H1 (cell line): ENCODE results near the gene SSTR1. TPM values are rescaled to one million over a fixed set of nuclear protein-coding genes. Genes with fewer than 3 reads are reported as not detected.

Experiments used
- CTCF ChIA-PET: fragments of 300-600 bp; sonication (Branson Sonifier 250); formaldehyde crosslinking; loops from one replicate; lab custom pipeline; 2021; ENCODE audit not compliant: partially characterized antibody; lab: Charles Lee
- POLR2A ChIA-PET: fragments of 300-600 bp; sonication (Branson Sonifier 250); formaldehyde crosslinking; loops from one replicate; lab custom pipeline; 2021; ENCODE audit warnings: inconsistent platforms; ENCODE audit not compliant: partially characterized antibody; lab: Charles Lee
- DNase-seq, 2 experiments: peaks; one replicate each; pipeline versions ENCODE4 v3.0.0 to v3.0.0-alpha.2; 2010 to 2022; ENCODE audit warnings: low spot score in 2 of 2, low read depth in 1 of 2, mixed read lengths in 1 of 2
- FAIRE-seq: peaks from 2 replicates; lab custom pipeline; 2011; peaks lifted over from hg19 to GRCh38; lab: Jason Lieb, UNC
- H2AFZ ChIP-seq: 2 replicates; pipeline ENCODE4 v1.8.1; 2012; ENCODE audit warnings: low read length, inconsistent platforms
- H2AK5ac ChIP-seq: 2 replicates; pipeline ENCODE4 v1.6.1; 2013; ENCODE audit warnings: low read depth, low read length
- H2BK120ac ChIP-seq: replicated peaks from 2 replicates; pipeline ENCODE3; 2013; ENCODE audit warnings: low read depth, low read length, inconsistent platforms
- H2BK12ac ChIP-seq: 2 replicates; pipeline ENCODE4 v1.6.1; 2013; ENCODE audit warnings: low read depth, low read length
- H2BK15ac ChIP-seq: 2 replicates; pipeline ENCODE4 v1.6.1; 2013; ENCODE audit warnings: low read length
- H2BK20ac ChIP-seq: 2 replicates; pipeline ENCODE4 v1.6.1; 2013; ENCODE audit warnings: low read length
- H2BK5ac ChIP-seq: 2 replicates; pipeline ENCODE4 v1.6.1; 2013; ENCODE audit warnings: low read depth, low read length
- H3K14ac ChIP-seq: 2 replicates; pipeline ENCODE4 v1.6.1; 2013; ENCODE audit warnings: inconsistent platforms; ENCODE audit not compliant: insufficient read length
- H3K18ac ChIP-seq: 2 replicates; pipeline ENCODE4 v1.6.1; 2013; ENCODE audit warnings: low read length; ENCODE audit errors: extremely low read depth
- H3K23ac ChIP-seq: 2 replicates; pipeline ENCODE4 v1.6.1; 2013; ENCODE audit warnings: inconsistent platforms; ENCODE audit not compliant: insufficient read length
- H3K23me2 ChIP-seq: 2 replicates; pipeline ENCODE4 v1.6.1; 2013; ENCODE audit warnings: low read depth, low read length
- H3K27ac ChIP-seq: 2 replicates; pipeline ENCODE4 v1.6.1; 2011; ENCODE audit warnings: low read depth, low read length, inconsistent platforms
- H3K27me3 ChIP-seq, 4 experiments: replicated peaks in 1 of 4; 1 replicate in 1 of 4; 2 replicates in 3 of 4; pipeline versions ENCODE4 v1.6.1 to v1.8.1; 2011 to 2013; ENCODE audit warnings: low read length in 3 of 4, mild to moderate bottlenecking in 3 of 4, inconsistent platforms in 2 of 4, mixed read lengths in 2 of 4, moderate library complexity in 1 of 4; ENCODE audit not compliant: control insufficient read depth in 3 of 4, insufficient read depth in 3 of 4; ENCODE audit errors: extremely low read depth in 1 of 4
- H3K36me3 ChIP-seq, 4 experiments: 2 replicates each; pipeline versions ENCODE4 v1.6.1 to v1.8.1; 2011 to 2013; ENCODE audit warnings: mild to moderate bottlenecking in 4 of 4, low read length in 3 of 4, moderate library complexity in 2 of 4, control low read depth in 1 of 4, inconsistent platforms in 1 of 4; ENCODE audit not compliant: insufficient read depth in 4 of 4, control insufficient read depth in 2 of 4
- H3K4ac ChIP-seq: replicated peaks from 2 replicates; pipeline ENCODE3; 2013; ENCODE audit warnings: low read length, low read depth, mixed read lengths, inconsistent platforms; ENCODE audit not compliant: insufficient read length
- H3K4me1 ChIP-seq, 4 experiments: replicated peaks in 1 of 4; 1 replicate in 1 of 4; 2 replicates in 3 of 4; pipeline versions ENCODE4 v1.6.1 to v1.8.1; 2011 to 2013; ENCODE audit warnings: low read length in 3 of 4, inconsistent platforms in 2 of 4, mixed read lengths in 1 of 4; ENCODE audit not compliant: insufficient read depth in 4 of 4, control insufficient read depth in 3 of 4
- H3K4me2 ChIP-seq, 2 experiments: 2 replicates each; pipeline versions ENCODE4 v1.6.1 to v1.8.1; 2011 to 2013; ENCODE audit warnings: low read depth in 2 of 2, low read length in 2 of 2, control low read depth in 1 of 2, inconsistent platforms in 1 of 2, mild to moderate bottlenecking in 1 of 2; ENCODE audit not compliant: insufficient read depth in 1 of 2
- H3K4me3 ChIP-seq, 4 experiments: fragments of 200-600, 300-600 bp in 1 of 4; sonication (generic), shearing (Covaris generic), sonication (Bioruptor Twin) in 1 of 4; 2 replicates each; pipeline versions ENCODE4 v1.5.1 to v1.8.1; 2011 to 2016; ENCODE audit warnings: low read length in 4 of 4, low read depth in 3 of 4, control low read depth in 2 of 4, inconsistent platforms in 2 of 4, mild to moderate bottlenecking in 2 of 4, mixed read lengths in 1 of 4, moderate library complexity in 1 of 4; ENCODE audit not compliant: insufficient read depth in 2 of 4; ENCODE audit errors: extremely low read depth in 1 of 4
- H3K56ac ChIP-seq: replicated peaks from 2 replicates; pipeline ENCODE3; 2013; ENCODE audit warnings: low read depth, mild to moderate bottlenecking, mixed read lengths, low read length, inconsistent platforms; ENCODE audit not compliant: insufficient read length
- H3K79me1 ChIP-seq: 2 replicates; pipeline ENCODE4 v1.6.1; 2013; ENCODE audit warnings: low read depth, low read length, control low read depth
- H3K79me2 ChIP-seq, 2 experiments: 2 replicates each; pipeline versions ENCODE4 v1.6.1 to v1.8.1; 2012 to 2013; ENCODE audit warnings: low read length in 2 of 2, mild to moderate bottlenecking in 2 of 2, inconsistent platforms in 1 of 2; ENCODE audit not compliant: insufficient read depth in 2 of 2, control insufficient read depth in 1 of 2
- H3K9ac ChIP-seq, 4 experiments: replicated peaks in 1 of 4; 1 replicate in 1 of 4; 2 replicates in 3 of 4; pipeline versions ENCODE4 v1.6.1 to v1.8.1; 2011 to 2013; ENCODE audit warnings: low read depth in 3 of 4, low read length in 3 of 4, control low read depth in 2 of 4, mild to moderate bottlenecking in 2 of 4, moderate library complexity in 2 of 4, inconsistent platforms in 1 of 4; ENCODE audit errors: extremely low read depth in 1 of 4
- H3K9me3 ChIP-seq, 2 experiments: 2 replicates each; pipeline versions ENCODE4 v1.6.1 to v1.8.1; 2012 to 2013; ENCODE audit warnings: mild to moderate bottlenecking in 2 of 2, moderate library complexity in 2 of 2, control low read depth in 1 of 2, inconsistent platforms in 1 of 2, low read depth in 1 of 2, low read length in 1 of 2, mixed read lengths in 1 of 2; ENCODE audit not compliant: insufficient read depth in 2 of 2
- H4K20me1 ChIP-seq, 2 experiments: replicated peaks in 1 of 2; 2 replicates each; pipeline versions ENCODE3 to v1.8.1; 2011 to 2013; ENCODE audit warnings: inconsistent platforms in 2 of 2, low read length in 2 of 2, mild to moderate bottlenecking in 1 of 2; ENCODE audit not compliant: insufficient read depth in 2 of 2, control insufficient read depth in 1 of 2
- H4K5ac ChIP-seq: 2 replicates; pipeline ENCODE4 v1.6.1; 2013; ENCODE audit warnings: low read length, low read depth, mixed read lengths, inconsistent platforms; ENCODE audit not compliant: insufficient read length
- H4K8ac ChIP-seq: 2 replicates; pipeline ENCODE4 v1.8.0; 2013; ENCODE audit warnings: mild to moderate bottlenecking, moderate library complexity, low read length, inconsistent platforms; ENCODE audit not compliant: insufficient read depth; ENCODE audit errors: extremely low read depth
- H4K91ac ChIP-seq: replicated peaks from 2 replicates; pipeline ENCODE3; 2013; ENCODE audit warnings: low read length, mixed read lengths, inconsistent platforms; ENCODE audit not compliant: insufficient read length
- CHD2 ChIP-seq: IDR thresholded peaks from 2 replicates; pipeline ENCODE4 v1.6.1; 2012; ENCODE audit warnings: low read length, improper control_type of control experiment
- RBBP5 ChIP-seq: IDR thresholded peaks from 2 replicates; pipeline ENCODE4 v1.7.1; 2012; ENCODE audit warnings: low read depth, mild to moderate bottlenecking, inconsistent platforms, low read length, moderate library complexity, borderline replicate concordance
- RNF2 ChIP-seq: fragments of 200-900, 300-1000 bp; sonication (generic); IDR thresholded peaks from 2 replicates; pipeline ENCODE4 v1.7.1; 2016; ENCODE audit warnings: borderline replicate concordance, low read depth, mild to moderate bottlenecking, antibody characterized with exemption, low read length; ENCODE audit not compliant: poor library complexity, severe bottlenecking; ENCODE audit errors: missing control alignments
- SAP30 ChIP-seq: fragments of 300-600 bp; sonication (generic); IDR thresholded peaks from 2 replicates; pipeline ENCODE4 v1.7.1; 2012; ENCODE audit warnings: low read length, moderate library complexity, mild to moderate bottlenecking, inconsistent platforms; ENCODE audit not compliant: insufficient read depth, insufficient replicate concordance
- SIX5 ChIP-seq: IDR thresholded peaks from 2 replicates; pipeline ENCODE4 v1.6.1; 2011; ENCODE audit warnings: mild to moderate bottlenecking, low read depth, low read length
- ZNF274 ChIP-seq: IDR thresholded peaks from 2 replicates; pipeline ENCODE4 v1.7.0; 2012; ENCODE audit warnings: low read length, borderline replicate concordance; ENCODE audit errors: extremely low read depth
- WGBS, 2 experiments: shearing (Covaris generic) in 1 of 2; methylation state at CpG; one replicate each; pipeline versions ENCODE4 v1.1.6 to v1.1.7; 2013 to 2015; ENCODE audit warnings: low lambda C conversion rate in 2 of 2, mixed read lengths in 2 of 2, inconsistent platforms in 1 of 2, low coverage in 1 of 2, missing lambda C conversion rate in 1 of 2; ENCODE audit not compliant: insufficient replicate concordance in 2 of 2, insufficient coverage in 1 of 2, insufficient read length in 1 of 2; ENCODE audit errors: extremely low coverage in 1 of 2, missing lambda C conversion rate in 1 of 2; 5-methylcytosine and 5-hydroxymethylcytosine counted together
- polyA plus RNA-seq, 7 experiments: library from polyadenylated mRNA; depleted of rRNA in 3 of 7; stranded (reverse) in 5 of 7; unstranded in 2 of 7; fragments of >200 nt in 5 of 7; fragments of 200-250 nt in 2 of 7; gene quantifications; 1 replicate in 5 of 7; 2 replicates in 1 of 7; 4 replicates in 1 of 7; pipeline versions ENCODE4 v1.2.1 to v1.2.3, GENCODE V29; 2011 to 2013; ENCODE audit warnings: missing spikeins in 2 of 7, mixed read lengths in 2 of 7
- total RNA-seq: library from RNA; stranded (reverse); fragmentation: NEBNext Ultra II Directional; extraction: Animal tissue kit (Norgen Biotek cat#: 25700); gene quantifications from 2 replicates; pipeline ENCODE4 v1.2.1, GENCODE V29; 2021

Gene SSTR1
- total and polyA plus RNA-seq, 2 of the 8 experiments (the other 6 are each of a cell fraction or from before 2014, with no cell fraction given): 0.82 to 0.93 TPM

GRCh38 chr14:38213001-38213400 is 5.3 kb downstream of the SSTR1 start:
- FAIRE-seq: no peak
- CTCF ChIA-PET: interaction anchor here (0.6 kb wide), 1 partner anchor 1248 kb away, joined by 3 read pairs; no protein-coding TSS in a partner anchor

More at GRCh38 chr14:38213001-38213400, 5.3 kb downstream of the SSTR1 start:
- Histone ChIP-seq H2BK20ac (no peak overlapping the region), H4K20me1 (peaks cover 4 to 5% of the 10 kb centered on the region in 2 experiments), H3K9ac (no peak overlapping the region), H3K36me3 (peaks cover 0 to 5% (median 0%) of the 10 kb centered on the region in 4 experiments; a peak in 1 of 8 replicates), H4K91ac (no peak overlapping the region), H3K56ac (no peak overlapping the region), H3K4me1 (peaks cover 8 to 13% (median 11%) of the 10 kb centered on the region in 4 experiments), H3K9me3 (peaks cover 0 to 10% of the 10 kb centered on the region in 2 experiments; a peak in 1 of 4 replicates), H2BK12ac (no peak overlapping the region), H3K4ac (no peak overlapping the region), H3K18ac (no peak overlapping the region), H3K23me2 (peaks cover 12% of the 10 kb centered on the region), H3K4me2 (no peak overlapping the region), H2BK120ac (no peak overlapping the region), H2AFZ (no peak overlapping the region), H3K27ac (no peak overlapping the region), H2AK5ac (no peak overlapping the region), H3K79me2 (no peaks in the 10 kb centered on the region), H4K8ac (no peak overlapping the region), H2BK5ac (no peak overlapping the region), H2BK15ac (no peak overlapping the region), H3K4me3 (no peak overlapping the region), H3K23ac (no peak overlapping the region), H4K5ac (no peak overlapping the region), H3K14ac (no peak overlapping the region), H3K79me1 (no peaks in the 10 kb centered on the region), H3K27me3 (peaks cover 46 to 63% (median 58%) of the 10 kb centered on the region in 4 experiments)
- 92% methylated on average over 2 of the region's 2 CpGs; no CpG with 5 or more reads in 1 of the 2 experiments for WGBS, 2 experiments
- no peak for DNase-seq
- TF ChIP-seq RBBP5 (no peak), SAP30 (no peak), CHD2 (no peak), ZNF274 (no peak), RNF2 (no peak), SIX5 (no peak)
- POLR2A ChIA-PET: no interaction called here
